EL (cell line): ENCODE results near the gene VKORC1L1.
"Not testable (repeated sequence)": the region's sequence is repeated elsewhere in the genome, so short reads cannot be mapped to it uniquely, and the experiment has no call there.

Source experiments
- DNase-seq: peaks from one replicate; pipeline ENCODE4 v3.0.0-alpha.2; 2016

Gene VKORC1L1

GRCh38 chr7:65980478-65981250 lies 107.8 kb downstream of the VKORC1L1 start:
- peak; percentile 34 for DNase-seq

GRCh38 chr7:65981965-65982792 lies 109.3 kb downstream of the VKORC1L1 start, which contains the start of gene GUSB:
Gene GUSB (minus strand): TSS chr7:65982213. CDS start chr7:65982183, 30 bp downstream.
- DNase-seq, result peak; percentile 86

- DNase-seq, result peak; percentile 52
Measured at GRCh38 chr7:65983965-65984658, 111.2 kb downstream of the VKORC1L1 start.

DNA sequence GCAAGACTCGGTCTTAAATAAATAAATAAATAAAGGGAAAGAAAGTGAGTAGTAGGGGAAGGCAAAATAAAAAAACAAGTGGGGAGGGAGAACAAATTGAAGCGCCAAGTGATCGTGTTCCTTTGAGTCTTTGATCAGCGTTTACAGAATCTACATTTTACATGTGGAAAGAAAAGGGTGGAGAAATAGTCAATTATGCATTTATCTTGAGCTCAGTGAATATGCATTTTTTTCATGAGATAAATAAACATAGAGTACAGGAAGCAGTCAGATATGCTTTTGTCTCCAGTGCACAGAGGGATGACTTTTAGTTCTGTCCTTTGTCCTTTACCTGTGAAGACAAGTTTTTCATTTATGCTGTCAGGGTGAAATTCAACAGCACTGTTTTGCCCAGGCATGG lies 115.2 kb downstream of the VKORC1L1 start:
- no peak for DNase-seq

- not testable (repeated sequence) for DNase-seq
Measured at GRCh38 chr7:65988503-65988902, 115.6 kb downstream of the VKORC1L1 start.

DNA sequence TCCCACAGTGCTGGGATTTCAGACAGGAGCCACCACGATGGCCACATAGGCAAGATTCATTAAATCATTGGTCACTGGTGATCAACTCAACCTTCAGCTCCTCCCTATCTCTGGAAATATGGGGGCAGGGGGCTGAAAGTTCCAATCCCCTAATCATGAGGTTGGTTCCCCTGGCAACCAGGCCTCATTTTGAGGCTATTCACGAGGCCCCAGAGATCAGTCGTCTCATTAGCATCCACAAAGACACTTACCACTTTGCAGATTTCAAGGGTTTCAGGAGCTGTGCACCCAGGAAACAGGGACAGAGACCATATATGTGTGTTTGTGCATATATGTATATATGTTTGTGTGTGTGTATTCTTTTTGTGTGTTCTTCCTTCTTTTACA lies 116.8 kb downstream of the VKORC1L1 start:
- DNase-seq, result no peak

GRCh38 chr7:65991829-65992228 lies 119.0 kb downstream of the VKORC1L1 start:
- DNase-seq, result not testable (repeated sequence)

DNA sequence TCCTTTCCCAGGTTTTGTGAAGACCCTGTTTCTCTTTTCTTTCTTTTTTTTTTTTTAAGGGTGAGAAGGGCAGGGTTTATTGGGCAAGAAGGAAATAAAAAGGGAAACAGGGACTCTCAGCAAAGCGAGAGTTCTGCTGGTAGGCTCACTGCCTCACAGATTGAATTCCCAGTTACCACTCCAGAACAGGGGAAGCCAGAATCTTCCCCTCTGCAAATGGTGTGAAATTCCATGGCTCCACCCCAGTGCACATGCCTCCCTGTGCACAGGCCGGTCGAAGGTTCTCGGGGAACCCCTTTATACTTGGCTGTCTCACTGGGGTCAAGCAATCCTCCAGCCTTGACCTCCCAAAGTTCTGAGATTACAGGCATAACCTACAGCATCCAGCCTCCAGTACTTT lies 119.7 kb downstream of the VKORC1L1 start:
- DNase-seq, result no peak

- DNase-seq, result not testable (repeated sequence)
Measured at GRCh38 chr7:65994984-65995383, 122.1 kb downstream of the VKORC1L1 start.

GRCh38 chr7:66000823-66001417 lies 128.0 kb downstream of the VKORC1L1 start:
- not testable (repeated sequence) for DNase-seq

DNA sequence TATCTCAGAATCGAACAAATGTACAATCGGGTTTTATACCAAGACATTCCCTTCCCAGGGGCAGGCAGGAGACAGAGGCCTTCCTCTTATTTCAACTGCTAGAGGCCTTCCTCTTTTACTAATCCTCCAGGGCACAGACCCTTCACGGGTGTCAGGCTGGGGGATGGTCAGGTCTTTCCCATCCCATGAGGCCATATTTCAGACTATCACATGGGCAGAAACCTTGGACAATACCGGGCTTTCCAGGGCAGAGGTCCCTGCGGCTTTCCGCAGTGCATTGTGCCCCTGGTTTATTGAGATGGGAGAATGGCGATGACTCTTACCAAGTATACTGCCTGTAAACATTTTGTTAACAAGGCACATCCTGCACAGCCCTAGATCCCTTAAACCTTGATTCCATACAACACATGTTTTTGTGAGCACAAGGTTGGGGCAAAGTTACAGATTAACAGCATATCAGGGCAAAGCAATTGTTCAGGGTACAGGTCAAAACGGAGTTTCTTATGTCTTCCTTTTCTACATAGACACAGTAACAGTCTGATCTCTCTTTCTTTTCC lies 132.3 kb downstream of the VKORC1L1 start:
- DNase-seq, result not testable (repeated sequence)

- DNase-seq, result no peak
Measured at GRCh38 chr7:66007232-66007631, 134.4 kb downstream of the VKORC1L1 start.
